Activated CD8-positive, alpha-beta memory T cell treated with anti-CD3 and anti-CD28 coated beads, Interleukin-2, amount 50 U/mL, for 4 hours (primary cell): ENCODE results near the gene ITGA2.
"Not testable (repeated sequence)": the region's sequence is repeated elsewhere in the genome, so short reads cannot be mapped to it uniquely, and the experiment has no call there.

Experiments used
- DNase-seq: peaks from one replicate; pipeline ENCODE4 v3.0.0-alpha.2; 2020

Gene ITGA2

DNA sequence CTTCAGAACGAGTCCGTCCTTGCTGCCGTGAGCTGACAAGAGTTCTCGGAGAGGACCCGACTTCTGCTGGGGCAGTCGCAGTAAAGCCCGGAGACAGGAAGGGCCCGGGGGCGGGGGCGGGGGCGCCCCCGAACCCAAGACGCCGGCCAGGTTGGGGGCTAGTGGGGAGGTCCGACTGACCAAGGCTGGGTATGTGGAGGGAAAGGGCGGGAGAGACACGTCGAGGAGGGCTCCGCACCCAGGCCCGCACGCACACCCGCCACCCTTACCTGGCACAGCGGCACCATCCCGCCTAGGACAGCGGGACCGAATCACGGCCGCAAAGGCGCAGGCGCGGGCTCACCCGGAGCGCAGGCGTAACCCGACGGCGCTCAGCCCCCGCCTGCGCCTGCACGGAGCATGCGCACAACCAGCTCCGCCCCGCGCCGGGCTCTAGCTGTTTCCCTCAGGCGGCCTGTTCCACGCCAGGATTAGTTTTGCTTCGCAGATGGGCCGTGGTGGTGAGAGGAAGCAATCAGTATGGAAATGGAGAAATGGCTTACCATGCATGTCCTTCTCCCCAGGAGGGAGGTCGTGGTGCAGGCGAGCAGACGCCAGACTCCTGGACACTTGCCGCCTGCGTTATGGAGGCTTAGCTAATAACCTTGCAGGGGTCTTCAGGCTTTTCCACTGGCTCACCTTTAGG is 120.4 kb downstream of the ITGA2 start, which contains the start of gene MOCS2:
MOCS2 (minus strand) TSS at position 315 of the 685 bp plus-strand sequence. CDS start 2,583 bp downstream, outside the sequence.
- DNase-seq: peak; percentile 90

DNA sequence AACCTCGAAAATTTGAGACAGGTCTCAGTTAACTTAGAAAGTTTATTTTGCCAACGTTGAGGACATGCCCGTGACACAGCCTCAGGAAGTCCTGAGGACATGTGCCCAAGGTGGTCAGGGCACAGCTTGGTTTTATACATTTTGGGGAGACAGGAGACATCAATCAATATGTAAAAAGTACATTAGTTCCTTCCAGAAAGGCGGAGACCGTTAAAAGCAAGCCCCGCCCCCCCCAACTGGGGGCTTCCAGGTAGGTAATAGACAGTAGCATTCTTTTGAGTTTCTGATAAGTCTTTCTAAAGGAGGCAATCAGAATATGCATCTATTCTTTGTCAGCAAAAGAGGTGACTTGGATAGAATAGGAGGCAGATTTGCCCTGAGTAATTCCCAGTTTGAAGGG is 121.0 kb downstream of the ITGA2 start:
- DNase-seq: peak; percentile 20

DNA sequence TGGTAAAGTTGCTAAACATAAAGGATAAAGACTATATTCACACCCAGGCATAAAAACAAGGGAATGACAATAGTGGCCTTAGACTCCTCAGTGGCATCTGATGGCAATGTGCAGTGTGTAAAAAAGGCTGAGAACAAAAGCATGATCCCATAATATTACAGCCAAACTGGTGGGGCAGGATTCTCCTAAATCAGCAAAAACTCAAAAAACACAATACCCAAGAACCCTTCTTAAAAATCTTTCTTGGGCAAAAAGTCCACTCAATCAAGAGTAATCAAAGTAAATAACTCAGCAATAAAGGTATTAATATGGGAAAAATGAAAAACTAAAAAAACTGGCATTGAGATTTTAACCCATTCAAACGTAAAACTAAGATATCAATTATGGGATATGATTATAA is 122.0 kb downstream of the ITGA2 start:
- no peak for DNase-seq

DNA sequence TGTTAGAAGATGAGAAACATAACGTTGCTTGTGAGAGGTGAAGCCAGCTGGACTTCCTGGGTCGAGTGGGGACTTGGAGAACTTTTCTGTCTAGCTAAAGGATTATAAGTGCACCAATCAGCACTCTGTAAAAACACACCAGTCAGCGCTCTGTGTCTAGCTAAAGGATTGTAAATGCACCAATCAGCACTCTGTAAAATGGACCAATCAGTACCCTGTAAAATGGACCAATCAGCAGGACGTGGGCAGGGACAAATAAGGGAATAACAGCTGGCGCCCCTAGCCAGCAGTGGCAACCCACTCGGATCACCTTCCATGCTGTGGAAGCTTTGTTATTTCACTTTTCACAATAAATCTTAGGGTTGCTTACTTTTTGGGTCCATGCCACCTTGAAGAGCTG is 123.2 kb downstream of the ITGA2 start:
- DNase-seq: not testable (repeated sequence)

DNA sequence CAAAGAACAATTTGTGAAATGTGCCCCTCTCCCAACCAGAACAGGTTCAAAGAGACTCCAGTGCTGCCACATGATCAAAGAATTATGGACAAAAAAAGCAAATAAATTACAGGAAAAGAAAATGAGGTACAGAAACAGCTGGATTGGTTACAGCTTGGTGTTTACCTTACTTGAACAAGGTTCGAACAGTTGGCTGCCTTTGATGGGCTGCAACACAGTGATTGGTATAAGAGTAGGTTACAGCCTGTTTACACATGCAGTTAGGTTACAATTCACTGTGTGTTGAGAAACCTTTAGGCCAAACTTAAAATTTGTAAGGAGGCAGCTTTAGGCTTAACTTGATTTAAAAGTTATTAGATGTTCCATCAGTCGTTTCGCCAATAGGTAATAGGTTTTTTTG is 123.8 kb downstream of the ITGA2 start:
- no peak for DNase-seq

DNA sequence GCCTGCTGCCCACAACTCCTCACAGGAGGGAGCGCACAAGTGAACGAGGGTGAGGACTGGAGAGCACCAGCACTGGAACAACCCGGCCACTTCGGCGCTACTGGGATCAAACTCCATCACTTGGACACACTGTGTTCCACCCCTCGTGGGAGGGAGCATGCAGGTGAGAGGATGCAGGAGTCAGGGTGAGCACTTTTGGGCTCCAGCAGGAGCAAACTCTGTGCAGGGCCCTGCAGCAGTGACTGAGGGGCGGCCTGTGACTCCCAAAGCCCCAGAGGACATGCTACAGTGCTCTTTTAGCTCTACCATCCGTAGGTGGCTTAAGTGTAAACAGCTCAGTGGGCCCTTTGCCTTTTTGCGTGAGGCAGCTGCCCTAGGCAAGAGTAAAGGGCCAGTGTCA is 124.8 kb downstream of the ITGA2 start:
- no peak for DNase-seq

DNA sequence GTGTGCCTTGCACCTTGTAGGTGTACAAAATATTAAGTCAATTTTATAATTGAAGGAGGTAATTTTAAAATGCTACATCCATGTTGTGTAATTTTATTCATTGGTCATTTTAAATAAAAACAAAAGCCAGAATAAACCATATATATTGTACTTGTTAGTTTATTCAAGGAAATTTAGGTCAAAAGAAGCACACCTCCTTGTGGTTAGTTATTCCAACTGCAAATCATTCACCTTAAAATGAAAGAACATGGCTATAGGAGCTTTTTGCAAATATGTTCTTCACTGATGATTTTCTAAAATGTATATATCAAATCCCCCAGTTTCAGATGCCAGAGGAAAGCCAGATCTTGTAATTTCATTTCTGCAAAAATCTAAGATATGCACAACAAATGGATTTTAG is 125.8 kb downstream of the ITGA2 start:
- no peak for DNase-seq

DNA sequence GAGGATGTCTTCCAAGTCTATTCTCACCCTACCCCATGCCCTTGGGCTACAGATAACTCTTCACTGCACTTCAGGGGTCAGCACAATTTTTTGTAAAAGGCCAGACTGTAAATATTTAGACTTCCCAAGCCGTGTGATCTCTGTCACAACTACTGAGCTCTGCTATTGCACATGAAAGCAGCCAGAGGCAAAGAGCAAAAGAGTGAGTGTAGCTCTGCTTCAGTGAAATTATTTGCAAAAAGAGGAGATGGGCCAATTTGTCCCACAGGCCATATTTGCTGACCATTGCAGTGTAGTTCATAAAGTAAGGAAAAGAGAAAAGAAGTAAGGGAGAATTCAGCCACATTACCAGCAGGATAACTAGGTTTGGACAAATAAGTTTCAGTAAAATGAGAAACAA is 127.4 kb downstream of the ITGA2 start:
- DNase-seq: no peak

DNA sequence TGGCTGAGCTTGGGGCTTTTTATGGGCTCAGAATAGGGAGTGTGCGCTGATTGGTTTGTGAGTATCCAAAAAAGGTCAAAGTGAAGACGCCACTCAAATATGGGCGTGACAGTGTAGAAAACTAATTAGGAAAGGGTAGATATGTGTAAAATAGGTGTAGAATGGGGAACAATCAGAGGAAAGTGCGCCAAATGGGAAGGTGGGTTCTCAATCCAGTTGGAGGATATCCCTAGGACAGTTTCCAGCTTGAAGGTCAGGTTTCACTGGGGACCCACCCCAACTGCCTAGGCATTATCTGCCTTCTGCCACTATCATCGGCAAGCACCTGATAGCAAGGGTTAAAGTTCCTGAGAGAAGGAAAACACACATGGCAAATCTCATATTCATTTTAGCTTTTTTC is 129.7 kb downstream of the ITGA2 start:
- no peak for DNase-seq

DNA sequence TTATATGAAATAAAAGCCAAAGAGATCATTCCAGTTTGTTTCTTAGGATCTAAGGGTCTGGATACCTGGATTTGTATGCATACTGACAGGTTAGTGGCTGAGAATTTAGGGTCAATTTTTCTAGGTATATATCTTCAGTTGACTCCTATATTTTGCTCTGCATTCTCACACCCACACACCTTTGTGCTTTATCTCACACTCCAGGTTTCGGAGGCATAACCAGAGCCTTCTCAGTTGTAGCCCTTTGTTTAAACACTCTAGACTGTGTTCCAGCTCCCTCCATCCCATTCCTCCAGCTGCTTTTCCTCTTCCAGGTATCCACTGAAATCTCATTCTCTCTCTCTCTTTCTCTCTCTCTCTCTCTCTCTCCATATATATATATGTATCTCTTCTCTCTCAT is 131.0 kb downstream of the ITGA2 start:
- DNase-seq: no peak

DNA sequence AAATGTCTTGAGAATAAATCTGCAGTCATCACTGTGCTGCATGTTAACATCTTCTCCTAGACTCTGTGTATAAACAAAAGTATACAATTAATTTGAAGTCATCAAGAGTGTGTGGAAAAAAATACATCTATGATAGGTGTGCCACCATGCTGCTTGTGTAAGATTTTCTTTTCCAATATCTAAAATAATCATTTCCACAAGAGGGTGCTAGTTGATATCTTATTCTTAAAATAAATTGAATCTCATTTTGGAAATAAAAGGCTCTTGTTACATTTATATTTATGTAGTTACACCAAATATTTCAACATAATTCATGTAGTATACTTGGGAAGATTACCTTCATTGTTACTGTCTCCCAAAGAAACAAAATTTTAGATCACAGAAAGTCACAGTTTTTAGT is 134.6 kb downstream of the ITGA2 start:
- no peak for DNase-seq

DNA sequence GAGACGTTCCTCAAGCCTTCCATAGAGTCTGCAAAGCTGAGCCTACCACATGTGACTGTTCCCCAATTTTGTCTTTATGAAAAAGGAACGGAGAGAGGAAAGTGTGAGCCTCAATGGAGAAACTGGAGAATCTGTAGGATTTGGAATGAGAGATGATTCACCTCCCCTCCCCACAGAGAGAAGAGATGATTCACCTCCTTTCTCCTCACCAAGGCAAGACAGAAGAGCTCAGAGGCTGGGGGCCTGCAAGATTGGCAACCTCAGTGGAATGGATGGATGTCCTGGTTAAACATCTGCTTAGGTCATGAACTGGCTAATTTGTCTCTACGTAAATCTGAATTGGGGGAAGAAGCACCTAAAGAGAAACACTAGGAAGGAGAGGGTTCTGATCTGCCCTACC is 137.4 kb downstream of the ITGA2 start:
- no peak for DNase-seq

DNA sequence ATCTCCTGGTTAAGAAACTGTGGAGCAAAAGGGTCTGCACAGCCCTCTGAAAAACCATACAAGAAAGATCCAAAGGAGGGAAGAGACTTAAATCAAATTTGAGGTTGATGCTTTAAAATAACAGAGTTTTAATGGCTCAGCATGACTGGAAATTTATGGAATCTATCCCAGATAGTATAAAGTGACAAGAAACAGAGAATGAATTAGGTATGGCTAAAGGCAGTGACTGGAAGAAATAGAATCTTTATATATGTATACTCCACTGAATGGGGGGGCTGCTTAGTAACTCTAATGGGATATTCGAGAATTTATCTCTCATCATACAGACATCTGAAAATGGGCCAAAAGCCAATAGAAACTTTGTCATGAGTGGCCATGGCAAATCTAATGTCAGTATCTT is 138.0 kb downstream of the ITGA2 start:
- DNase-seq: no peak

DNA sequence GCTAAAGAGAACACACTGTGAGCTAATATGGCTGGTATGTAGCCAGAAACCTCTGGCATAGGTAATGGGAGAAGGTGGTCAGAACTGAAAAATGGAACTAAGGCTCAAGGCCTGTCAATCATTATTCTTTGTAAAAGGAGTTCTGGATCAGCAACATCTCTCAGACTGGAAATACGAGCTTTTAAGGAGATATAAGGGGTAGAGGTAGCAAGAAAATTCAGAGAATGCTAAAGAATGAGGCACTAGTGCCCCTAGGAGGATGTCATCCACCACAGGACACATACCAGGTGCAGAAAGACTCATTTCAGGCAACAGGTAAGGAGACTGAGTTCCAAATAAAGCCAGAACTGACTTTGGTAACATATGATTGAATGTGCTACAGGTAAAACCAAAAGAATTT is 139.3 kb downstream of the ITGA2 start:
- no peak for DNase-seq

DNA sequence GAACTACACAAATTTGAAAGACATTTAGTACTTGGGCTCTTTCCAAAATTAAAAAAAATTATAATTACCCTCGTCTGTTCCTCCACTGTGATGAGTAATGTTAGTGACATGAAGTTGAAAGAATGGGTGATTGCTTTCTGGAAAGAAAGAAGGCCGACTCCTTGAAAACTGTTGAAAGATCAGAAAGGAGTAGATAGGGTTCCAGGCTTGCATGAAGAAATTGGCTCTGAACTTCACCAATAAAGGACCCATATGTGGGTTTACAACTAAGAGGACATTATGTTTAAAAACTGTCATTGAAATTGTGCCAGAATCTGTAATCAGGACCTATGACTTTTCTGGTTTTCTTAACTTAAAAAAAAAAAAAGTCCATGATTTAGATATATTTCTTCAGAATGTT is 141.1 kb downstream of the ITGA2 start:
- DNase-seq: no peak

DNA sequence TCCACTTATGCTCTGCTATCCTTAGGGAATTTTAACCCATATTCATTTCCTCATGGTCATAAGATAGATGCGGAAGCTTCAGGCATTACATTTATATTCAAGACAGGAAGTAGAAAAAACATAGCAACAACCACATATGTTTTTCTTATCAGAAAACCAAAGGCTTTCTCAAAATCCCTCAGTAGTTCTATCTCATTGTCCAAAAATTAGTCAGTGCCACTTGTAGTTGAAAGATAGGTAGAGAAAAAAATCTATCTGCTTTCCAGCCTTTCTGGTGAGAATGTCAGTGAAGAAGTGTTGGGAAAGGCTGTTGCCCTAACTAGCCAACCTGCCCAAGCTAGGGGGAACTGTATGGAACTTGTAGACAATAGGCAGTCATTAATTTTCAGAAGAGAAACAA is 143.9 kb downstream of the ITGA2 start:
- no peak for DNase-seq
